Ectodermal cell (in vitro differentiated cells): ENCODE data around the gene TNFSF12.

Source experiments
- H3K27ac ChIP-seq: 2 replicates; pipeline ENCODE4 v1.7.0; 2013; ENCODE audit warnings: mild to moderate bottlenecking, low read depth, low read length; ENCODE audit not compliant: insufficient read depth, poor library complexity, severe bottlenecking
- H3K27me3 ChIP-seq: 2 replicates; pipeline ENCODE4 v1.7.0; 2013; ENCODE audit warnings: mild to moderate bottlenecking, low read length; ENCODE audit not compliant: insufficient read depth, control insufficient read depth, poor library complexity, severe bottlenecking
- H3K36me3 ChIP-seq: one replicate; pipeline ENCODE4 v1.7.0; 2013; ENCODE audit warnings: low read length; ENCODE audit not compliant: control insufficient read depth, insufficient read depth
- H3K4me1 ChIP-seq: one replicate; pipeline ENCODE4 v1.7.0; 2013; ENCODE audit warnings: low read length; ENCODE audit not compliant: control insufficient read depth, insufficient read depth
- H3K4me3 ChIP-seq: 2 replicates; pipeline ENCODE4 v1.7.0; 2013; ENCODE audit warnings: low read depth, low read length, control low read depth; ENCODE audit not compliant: insufficient read depth
- H3K9me3 ChIP-seq: 2 replicates; pipeline ENCODE4 v1.7.0; 2013; ENCODE audit warnings: mild to moderate bottlenecking, low read length, moderate library complexity; ENCODE audit not compliant: control insufficient read depth
- WGBS, 2 experiments: methylation state at CpG; one replicate each; pipeline ENCODE4 v1.1.7; 2013; ENCODE audit warnings: missing lambda C conversion rate in 2 of 2; 5-methylcytosine and 5-hydroxymethylcytosine counted together

Gene TNFSF12

DNA sequence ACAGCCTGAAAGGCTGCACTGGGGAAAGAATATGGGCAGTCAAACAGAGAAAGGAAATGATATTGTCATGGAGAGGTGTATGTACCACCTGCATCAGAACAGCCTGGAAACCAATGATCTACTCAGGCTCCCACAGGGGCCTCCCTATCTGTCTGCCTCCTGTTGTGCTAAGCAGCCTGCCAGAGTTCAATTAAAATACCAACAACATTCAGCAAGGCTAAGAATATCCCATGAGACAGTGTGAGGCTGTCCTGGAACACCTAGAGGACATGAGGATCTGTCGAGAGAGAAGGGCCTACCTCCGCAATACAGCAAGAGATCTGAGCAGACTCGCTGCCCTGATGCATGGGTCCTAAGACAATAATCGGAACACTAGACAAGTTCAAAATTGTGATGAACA lies 57.4 kb downstream of the TNFSF12 start:
- Histone ChIP-seq H3K36me3 (peaks cover 28% of the 10 kb centered on the region), H3K4me1 (no peaks in the 10 kb centered on the region)
- 97 to 99% methylated on average over 4 of the region's 4 CpGs for WGBS, 2 experiments

More for the DNA sequence above, 57.4 kb downstream of the TNFSF12 start:
- H3K27ac ChIP-seq: no peak overlapping the region
- no peaks in the 10 kb centered on the region for H3K9me3 ChIP-seq
- H3K4me3 ChIP-seq: no peak overlapping the region
- no peaks in the 10 kb centered on the region for H3K27me3 ChIP-seq
